ENCODE measurements around the gene IGFL2.

IGFL2 gene

DNA sequence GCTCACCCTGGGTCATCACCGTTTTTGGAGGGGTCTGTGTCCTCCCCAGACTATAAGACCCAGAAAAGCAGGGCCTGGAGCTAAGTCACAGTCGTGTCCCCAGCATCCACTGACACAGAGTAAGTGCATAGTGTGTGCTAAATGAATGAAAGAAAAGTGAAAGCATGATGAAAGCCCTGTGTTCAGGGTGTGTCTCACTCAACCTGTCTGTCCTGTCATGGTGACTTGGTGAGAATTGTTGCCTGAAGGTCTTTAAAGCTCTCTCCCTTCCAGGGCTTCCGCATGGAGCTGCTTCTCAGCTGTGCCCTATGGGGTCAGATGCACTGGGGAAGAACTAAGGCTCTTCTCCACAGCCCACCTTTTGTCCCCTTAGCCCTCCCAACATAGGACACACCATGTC is 61.0 kb downstream of the IGFL2 start:
- DNase-seq (ENCODE audit: low spot score) = no peak

DNA sequence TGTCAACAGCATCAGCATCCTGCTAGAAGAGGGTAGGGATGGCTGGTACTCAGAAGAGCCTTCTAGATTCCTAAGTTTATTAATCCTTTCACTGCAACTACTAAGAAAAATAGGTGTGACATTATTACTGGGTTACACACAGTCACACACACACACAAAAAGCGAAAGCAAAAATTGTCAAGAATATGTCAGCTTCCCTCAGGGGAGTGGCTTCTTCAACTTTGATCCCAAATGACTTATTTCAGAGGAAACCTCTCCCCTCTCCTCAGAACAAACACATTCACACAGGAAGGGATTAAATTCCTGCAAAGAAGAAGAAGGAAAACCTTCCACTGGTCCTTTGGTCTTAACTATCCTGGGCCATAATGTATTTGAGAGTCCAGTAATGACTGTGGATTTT is 61.4 kb downstream of the IGFL2 start:
- DNase-seq (ENCODE audit: low spot score) = no peak

DNA sequence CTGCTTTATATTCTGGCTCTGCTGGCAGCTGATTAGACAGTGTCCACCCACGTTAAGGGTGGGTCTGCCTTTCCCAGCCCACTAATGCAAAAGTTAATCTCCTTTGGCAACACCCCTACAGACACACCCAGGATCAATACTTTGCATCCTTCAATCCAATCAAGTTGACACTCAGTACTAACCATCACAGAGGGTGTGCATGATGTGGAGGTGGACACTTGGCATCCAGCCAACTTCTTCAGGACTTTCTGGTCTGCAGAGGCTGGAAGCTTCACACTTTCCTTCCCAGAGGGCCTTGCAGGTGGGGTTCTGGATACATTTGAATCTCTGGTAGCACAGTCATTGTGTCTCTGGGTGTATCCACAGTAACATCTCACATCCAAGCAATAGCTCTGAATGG is 62.6 kb downstream of the IGFL2 start:
- DNase-seq (ENCODE audit: low spot score) = no peak

Data from CD4-positive, alpha-beta T cell treated with Interleukin-2 at 100 ng/mL for 4 hours (primary cell).